ENCODE measurements around the gene SLC35E3. TPM values are rescaled to one million over a fixed set of nuclear protein-coding genes. Genes with fewer than 3 reads are reported as not detected.
A peak's percentile ranks its signal among the peaks of the same experiment; 100 is the strongest.

The SLC35E3 gene
- total and polyA plus RNA-seq, 2 of the 13 experiments (the other 11 are each of a cell fraction or from before 2014, with no cell fraction given) = 13.0 to 22.1 TPM

GRCh38 chr12:68804657-68805591 is 58.9 kb downstream of the SLC35E3 start (continued):
- peak; percentile 89 for TF ChIP-seq ZNF281 (CRISPR knock-in tag; IDR thresholded peaks at IDR 0.05; ENCODE audit: borderline replicate concordance)
- TF ChIP-seq PREB (CRISPR knock-in tag; IDR thresholded peaks at IDR 0.05) = no peak
- no peak for TF ChIP-seq DBP (CRISPR knock-in tag; IDR thresholded peaks at IDR 0.05; ENCODE audit: not compliant biosample characterization)
- TF ChIP-seq POGZ (CRISPR knock-in tag; IDR thresholded peaks at IDR 0.05) = peak; percentile 87
- TF ChIP-seq IKZF1 (IDR thresholded peaks at IDR 0.05) = no peak
- TF ChIP-seq KLF11 (CRISPR knock-in tag; IDR thresholded peaks at IDR 0.05) = no peak
- no peak for TF ChIP-seq RELA (CRISPR knock-in tag; IDR thresholded peaks at IDR 0.05)
- peak; percentile 66; the same call in 1 of the 2 replicates for TF ChIP-seq BRD4 (CRISPR knock-in tag; IDR thresholded peaks at IDR 0.05)
- peak; percentile 89 for TF ChIP-seq RXRB (CRISPR knock-in tag; IDR thresholded peaks at IDR 0.05; ENCODE audit: borderline replicate concordance)
- peak in 1 of 2 experiments; percentile 88; a peak in 3 of 4 replicates for TF ChIP-seq HMGXB4 (CRISPR knock-in tag; IDR thresholded peaks at IDR 0.05; ENCODE audit: borderline replicate concordance in 1 of 2, low read depth in 1 of 2)
- TF ChIP-seq HDAC2 (CRISPR knock-in tag; IDR thresholded peaks at IDR 0.05) = peak; percentile 81
- peak; percentile 89; the same call in 1 of the 2 replicates for TF ChIP-seq KDM5B (CRISPR knock-in tag; IDR thresholded peaks at IDR 0.05; ENCODE audit: borderline replicate concordance)
- no peak for TF ChIP-seq TCF12 (IDR thresholded peaks at IDR 0.05)
- TF ChIP-seq TCF12 (CRISPR knock-in tag; IDR thresholded peaks at IDR 0.05) = no peak
- TF ChIP-seq RARA (CRISPR knock-in tag; IDR thresholded peaks at IDR 0.05) = peak; percentile 95
- peak; percentile 70; the same call in 1 of the 2 replicates for TF ChIP-seq SIX4 (CRISPR knock-in tag; IDR thresholded peaks at IDR 0.05)
- TF ChIP-seq ZNF414 (CRISPR knock-in tag; IDR thresholded peaks at IDR 0.05) = no peak; the same call in 1 of the 2 replicates
- no peak for TF ChIP-seq MBNL3 (CRISPR knock-in tag; conservative IDR thresholded peaks at IDR 0.05)
- peak; percentile 95 for TF ChIP-seq SIN3A (IDR thresholded peaks at IDR 0.05; ENCODE audit: borderline replicate concordance, low read depth, low read length)
- TF ChIP-seq ETV6 (CRISPR knock-in tag; conservative IDR thresholded peaks at IDR 0.05) = no peak

Data from HepG2 (cell line).